MCF 10A (cell line): ENCODE measurements around the gene HPSE2. TPM values are rescaled to one million over a fixed set of nuclear protein-coding genes. Genes with fewer than 3 reads are reported as not detected.

Experiments used
- BruUV-seq: library from RNA; stranded (reverse); fragments of 400-500 nt; replicated peaks from 2 replicates; lab custom pipeline; 2021; lab: Mats Ljungman, UMichigan
- CTCF ChIA-PET: fragments of 300-600 bp; sonication (Branson Sonifier 250); formaldehyde crosslinking; extraction: SDS; loops from one replicate; lab custom pipeline; 2021; ENCODE audit warnings: antibody characterized with exemption, inconsistent platforms; lab: Yijun Ruan, JAX
- POLR2A ChIA-PET: fragments of 300-600, 350-650 bp; sonication (Branson Sonifier 250); formaldehyde crosslinking; extraction: SDS; loops from one replicate; lab custom pipeline; 2020; ENCODE audit warnings: antibody characterized with exemption, inconsistent platforms; lab: Yijun Ruan, JAX
- DNase-seq: peaks from one replicate; pipeline ENCODE4 v3.0.0-alpha.2; 2018; ENCODE audit not compliant: unreplicated experiment
- H3K27ac Mint-ChIP-seq: one replicate; pipeline ENCODE4 v1.8.0; 2022; ENCODE audit warnings: mild to moderate bottlenecking, low read depth, mixed read lengths; ENCODE audit not compliant: unreplicated experiment
- H3K27me3 Mint-ChIP-seq: one replicate; pipeline ENCODE4 v1.8.0; 2022; ENCODE audit warnings: mixed read lengths; ENCODE audit not compliant: insufficient read depth, unreplicated experiment
- H3K36me3 Mint-ChIP-seq: one replicate; pipeline ENCODE4 v1.8.0; 2022; ENCODE audit warnings: mild to moderate bottlenecking, moderate library complexity, mixed read lengths; ENCODE audit not compliant: insufficient read depth, unreplicated experiment
- H3K4me1 Mint-ChIP-seq: one replicate; pipeline ENCODE4 v1.8.0; 2022; ENCODE audit warnings: mixed read lengths; ENCODE audit not compliant: insufficient read depth, unreplicated experiment
- H3K4me3 Mint-ChIP-seq: one replicate; pipeline ENCODE4 v1.8.0; 2022; ENCODE audit warnings: mild to moderate bottlenecking, moderate library complexity, mixed read lengths; ENCODE audit not compliant: unreplicated experiment
- H3K9me3 Mint-ChIP-seq: one replicate; pipeline ENCODE4 v1.8.0; 2022; ENCODE audit warnings: mixed read lengths; ENCODE audit not compliant: unreplicated experiment
- intact Hi-C: fragments of 100-400 bp; cut with micrococcal nuclease; formaldehyde crosslinking; loops from 2 replicates; pipeline ENCODE4 v1.14.1; 2022
- total RNA-seq: library from RNA; stranded (reverse); gene quantifications from 2 replicates; pipeline ENCODE4 v1.2.3, GENCODE V29; 2022
- TF ChIP-seq, protein P1 (sequence below): fragments of 200-600 bp; IDR thresholded peaks from one replicate; pipeline ENCODE4 v1.8.0; 2022; ENCODE audit warnings: antibody characterized with exemption, mild to moderate bottlenecking; ENCODE audit not compliant: unreplicated experiment

Gene HPSE2
- total RNA-seq, 1 experiment from 2014 or later: not detected

DNA sequence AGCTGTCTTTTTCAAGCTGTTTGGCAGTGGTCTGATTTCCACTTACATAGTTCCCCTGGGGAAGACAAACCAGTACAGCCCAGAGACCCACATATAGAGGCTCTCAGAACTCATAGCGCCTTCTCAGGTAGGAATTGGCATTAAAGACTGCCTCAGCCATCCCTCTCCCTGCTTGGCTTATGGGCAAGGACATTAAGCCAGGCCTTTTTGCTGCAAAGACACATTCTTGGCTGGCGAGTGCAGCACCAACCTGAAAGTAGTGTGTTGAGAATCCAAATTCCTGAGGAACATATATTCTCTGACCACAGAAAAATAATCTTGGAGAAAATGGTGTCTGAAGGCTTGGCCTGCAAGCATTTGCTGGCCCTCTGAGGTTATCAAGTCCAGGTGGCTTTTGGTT is 749.7 kb downstream of the HPSE2 start:
- Mint-ChIP-seq H3K4me3 (no peak overlapping the region), H3K36me3 (no peaks in the 10 kb centered on the region), H3K27ac (no peak overlapping the region), H3K4me1 (no peaks in the 10 kb centered on the region), H3K27me3 (no peaks in the 10 kb centered on the region), H3K9me3 (no peaks in the 10 kb centered on the region)
- BruUV-seq: no TSS peak
- intact Hi-C loops: no loop called here
- ChIA-PET POLR2A (no interaction called here), CTCF (interaction anchor here (0.7 kb wide), 1 partner anchor 557 kb away, joined by 3 read pairs; no protein-coding TSS in a partner anchor)
- TF ChIP-seq, protein P1, sequence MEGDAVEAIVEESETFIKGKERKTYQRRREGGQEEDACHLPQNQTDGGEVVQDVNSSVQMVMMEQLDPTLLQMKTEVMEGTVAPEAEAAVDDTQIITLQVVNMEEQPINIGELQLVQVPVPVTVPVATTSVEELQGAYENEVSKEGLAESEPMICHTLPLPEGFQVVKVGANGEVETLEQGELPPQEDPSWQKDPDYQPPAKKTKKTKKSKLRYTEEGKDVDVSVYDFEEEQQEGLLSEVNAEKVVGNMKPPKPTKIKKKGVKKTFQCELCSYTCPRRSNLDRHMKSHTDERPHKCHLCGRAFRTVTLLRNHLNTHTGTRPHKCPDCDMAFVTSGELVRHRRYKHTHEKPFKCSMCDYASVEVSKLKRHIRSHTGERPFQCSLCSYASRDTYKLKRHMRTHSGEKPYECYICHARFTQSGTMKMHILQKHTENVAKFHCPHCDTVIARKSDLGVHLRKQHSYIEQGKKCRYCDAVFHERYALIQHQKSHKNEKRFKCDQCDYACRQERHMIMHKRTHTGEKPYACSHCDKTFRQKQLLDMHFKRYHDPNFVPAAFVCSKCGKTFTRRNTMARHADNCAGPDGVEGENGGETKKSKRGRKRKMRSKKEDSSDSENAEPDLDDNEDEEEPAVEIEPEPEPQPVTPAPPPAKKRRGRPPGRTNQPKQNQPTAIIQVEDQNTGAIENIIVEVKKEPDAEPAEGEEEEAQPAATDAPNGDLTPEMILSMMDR: no peak
- no peak for DNase-seq

DNA sequence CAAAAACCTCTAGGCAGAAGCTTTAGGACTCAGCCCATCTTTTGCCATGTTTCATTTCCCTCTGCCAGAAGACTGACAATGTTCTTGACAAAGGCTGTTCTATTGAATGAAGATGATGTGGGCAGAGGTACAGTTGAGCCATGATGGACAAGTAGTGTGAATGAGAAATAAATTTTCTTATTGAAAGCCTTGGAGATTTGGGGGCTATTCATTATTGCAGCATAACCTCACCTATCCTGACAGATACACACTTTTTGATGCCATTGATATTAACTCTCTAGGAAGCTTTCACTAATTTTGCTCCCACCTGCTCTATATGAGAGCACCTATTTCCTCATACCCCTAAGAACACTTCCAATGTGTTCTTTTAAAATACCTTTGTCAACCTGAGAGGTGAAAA is 752.0 kb downstream of the HPSE2 start:
- ChIA-PET POLR2A (no interaction called here), CTCF (no interaction called here)

DNA sequence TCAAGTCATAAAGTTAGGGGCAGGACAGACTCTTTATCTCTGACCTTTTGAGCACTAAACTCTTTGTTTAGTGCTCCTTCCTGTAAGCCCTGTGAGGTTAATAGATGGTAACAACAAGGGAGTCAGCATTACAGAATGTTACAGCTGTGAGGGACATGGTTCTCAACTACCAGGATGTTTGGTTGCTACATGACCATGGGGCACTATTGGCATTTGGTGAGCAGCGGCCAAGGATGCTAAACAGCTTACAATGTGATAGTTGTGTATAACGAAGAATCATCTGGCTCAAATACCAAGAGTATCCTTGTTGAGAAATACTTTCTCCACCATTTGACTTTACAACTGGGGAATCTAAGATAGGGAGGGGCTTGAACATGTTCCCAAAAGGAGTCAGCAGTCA is 753.6 kb downstream of the HPSE2 start:
- TF ChIP-seq, protein P1: no peak
- CTCF ChIA-PET: interaction anchor here (0.6 to 1.7 kb wide), 4 partner anchors 13 to 689 kb away, joined by 3 to 6 read pairs (median 3); no protein-coding TSS in a partner anchor
- POLR2A ChIA-PET: no interaction called here

More for the DNA sequence above, 752.0 kb downstream of the HPSE2 start:
- intact Hi-C loops: no loop called here
- Mint-ChIP-seq H3K9me3 (no peaks in the 10 kb centered on the region), H3K27me3 (no peaks in the 10 kb centered on the region), H3K36me3 (no peaks in the 10 kb centered on the region), H3K27ac (no peak overlapping the region), H3K4me1 (no peaks in the 10 kb centered on the region), H3K4me3 (no peak overlapping the region)
- no TSS peak for BruUV-seq
- TF ChIP-seq, protein P1: no peak
- no peak for DNase-seq

DNA sequence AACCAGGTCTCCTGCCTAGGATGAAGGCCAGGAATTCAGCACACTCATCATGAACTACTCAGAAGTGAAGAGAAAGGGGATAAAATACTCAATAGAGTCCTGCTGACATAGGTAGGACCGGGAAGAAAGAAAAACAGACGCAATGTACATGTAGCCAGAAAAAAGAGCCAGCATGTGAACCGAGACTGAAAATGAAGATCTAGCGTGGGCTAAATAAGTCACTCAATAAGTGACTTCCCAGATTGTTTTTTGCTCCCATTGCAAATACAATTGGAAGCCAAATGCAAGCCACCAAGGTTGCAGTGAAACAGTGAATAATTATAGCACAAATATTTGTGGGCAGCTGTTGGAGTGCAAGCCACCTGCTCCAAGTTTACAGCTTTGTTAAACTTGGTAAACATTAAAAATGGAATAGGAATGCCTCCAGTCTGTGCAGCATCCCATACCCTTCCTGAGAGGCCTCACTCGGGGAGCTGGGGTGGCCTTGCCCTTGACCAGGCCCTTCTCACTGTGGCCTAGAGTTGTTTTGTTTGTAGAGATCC is 754.2 kb downstream of the HPSE2 start:
- CTCF ChIA-PET: interaction anchor here (0.7 to 1.7 kb wide), 3 partner anchors 13 to 688 kb away, joined by 3 to 6 read pairs (median 3); no protein-coding TSS in a partner anchor
- H3K27me3 Mint-ChIP-seq: no peaks in the 10 kb centered on the region
- H3K4me1 Mint-ChIP-seq: no peaks in the 10 kb centered on the region
- no peak for DNase-seq
- H3K27ac Mint-ChIP-seq: no peak overlapping the region
- intact Hi-C loops: no loop called here
- TF ChIP-seq, protein P1: no peak
- no peaks in the 10 kb centered on the region for H3K36me3 Mint-ChIP-seq
- POLR2A ChIA-PET: no interaction called here
- no peak overlapping the region for H3K4me3 Mint-ChIP-seq
- BruUV-seq: no TSS peak
- H3K9me3 Mint-ChIP-seq: no peaks in the 10 kb centered on the region

More for the DNA sequence above, 753.6 kb downstream of the HPSE2 start:
- no peak for DNase-seq
- H3K4me3 Mint-ChIP-seq: no peak overlapping the region
- no peaks in the 10 kb centered on the region for H3K27me3 Mint-ChIP-seq
- no peaks in the 10 kb centered on the region for H3K9me3 Mint-ChIP-seq
- no peaks in the 10 kb centered on the region for H3K4me1 Mint-ChIP-seq
- H3K36me3 Mint-ChIP-seq: no peaks in the 10 kb centered on the region
- no peak overlapping the region for H3K27ac Mint-ChIP-seq
- no TSS peak for BruUV-seq
- intact Hi-C loops: no loop called here
